K562 (cell line): ENCODE data around the gene RER1. TPM values are rescaled to one million over a fixed set of nuclear protein-coding genes. Genes with fewer than 3 reads are reported as not detected.

Source experiments
- ATAC-seq: fragments of 200-7000 bp; cut with Tn5 transposase; 3 replicates; pipeline ENCODE4 v1.9.1; 2020; ENCODE audit warnings: moderate library complexity
- BruUV-seq: library from RNA; stranded (reverse); fragments of 400-500 nt; replicated peaks from 2 replicates; lab custom pipeline; 2021; lab: Mats Ljungman, UMichigan
- CTCF ChIA-PET: fragments of 300-600 bp; formaldehyde crosslinking; extraction: SDS; loops from one replicate; lab custom pipeline; 2021; ENCODE audit warnings: low intra/inter-chr PET ratio; lab: Yijun Ruan, JAX
- POLR2A ChIA-PET: fragments of 300-600, 350-650 bp; sonication (Branson Sonifier 250); formaldehyde crosslinking; extraction: SDS; loops from one replicate; lab custom pipeline; 2021; ENCODE audit warnings: antibody characterized with exemption, inconsistent platforms; lab: Yijun Ruan, JAX
- DNase-seq, 4 experiments: peaks; one replicate each; pipeline versions ENCODE4 v3.0.0 to v3.0.0-alpha.2; 2011 to 2018; ENCODE audit warnings: low spot score in 3 of 4, mixed read lengths in 3 of 4; ENCODE audit errors: extremely low read depth in 1 of 4
- FAIRE-seq: peaks from 2 replicates; lab custom pipeline; 2011; peaks lifted over from hg19 to GRCh38; lab: Jason Lieb, UNC
- H2AFZ ChIP-seq: 2 replicates; pipeline ENCODE4 v1.6.0; 2011; ENCODE audit warnings: low read depth, low read length, control low read depth, inconsistent platforms
- H3K27ac ChIP-seq: fragments of 200-600 bp; 3 replicates; pipeline ENCODE4 v1.8.0; 2011; ENCODE audit warnings: low read depth, mild to moderate bottlenecking, control low read depth, inconsistent platforms, low read length, moderate library complexity, mixed read lengths; ENCODE audit errors: extremely low read depth
- H3K27me3 ChIP-seq, 2 experiments: fragments of 300-600 bp in 1 of 2; 2 replicates in 1 of 2; 3 replicates in 1 of 2; pipeline versions ENCODE4 v1.6.0 to v1.8.0; 2011; ENCODE audit warnings: inconsistent platforms in 2 of 2, low read length in 2 of 2, mild to moderate bottlenecking in 1 of 2, mixed read lengths in 1 of 2, moderate library complexity in 1 of 2; ENCODE audit not compliant: control insufficient read depth in 2 of 2, insufficient read depth in 2 of 2
- H3K36me3 ChIP-seq: fragments of 300-600 bp; 3 replicates; pipeline ENCODE4 v1.8.0; 2011; ENCODE audit warnings: mild to moderate bottlenecking, low read length, inconsistent platforms; ENCODE audit not compliant: control insufficient read depth, insufficient read depth
- H3K4me1 ChIP-seq, 2 experiments: fragments of 200-600 bp in 1 of 2; replicated peaks in 1 of 2; 2 replicates in 1 of 2; 3 replicates in 1 of 2; pipeline versions ENCODE4 v1.5.1 to v1.8.0; 2011; ENCODE audit warnings: inconsistent platforms in 2 of 2, low read length in 2 of 2, mild to moderate bottlenecking in 1 of 2, mixed read lengths in 1 of 2, moderate library complexity in 1 of 2; ENCODE audit not compliant: control insufficient read depth in 2 of 2, insufficient read depth in 2 of 2
- H3K4me2 ChIP-seq: 2 replicates; pipeline ENCODE4 v1.6.1; 2011; ENCODE audit warnings: low read length, control low read depth, inconsistent platforms, mixed read lengths; ENCODE audit not compliant: insufficient read depth
- H3K4me3 ChIP-seq: fragments of 200-600 bp; sonication (generic), shearing (Covaris generic); 2 replicates; pipeline ENCODE4 v1.5.1; 2016; ENCODE audit warnings: control low read depth, inconsistent platforms
- H3K79me2 ChIP-seq: fragments of 200-600 bp; 3 replicates; pipeline ENCODE4 v1.8.0; 2011; ENCODE audit warnings: low read length, inconsistent platforms; ENCODE audit not compliant: control insufficient read depth, insufficient read depth
- H3K9ac ChIP-seq, 2 experiments: 2 replicates each; pipeline versions ENCODE4 v1.6.0 to v1.6.1; 2011; ENCODE audit warnings: low read depth in 2 of 2, low read length in 2 of 2, control low read depth in 1 of 2, inconsistent platforms in 1 of 2, mild to moderate bottlenecking in 1 of 2, mixed read lengths in 1 of 2; ENCODE audit not compliant: insufficient read depth in 1 of 2
- H3K9me1 ChIP-seq: one replicate; pipeline ENCODE4 v1.6.0; 2011; ENCODE audit warnings: inconsistent platforms, mild to moderate bottlenecking, low read length, moderate library complexity; ENCODE audit not compliant: control insufficient read depth, insufficient read depth
- H3K9me3 ChIP-seq: replicated peaks from 2 replicates; pipeline ENCODE4 v1.5.1; 2011; ENCODE audit warnings: low read depth, low read length, inconsistent platforms; ENCODE audit not compliant: control insufficient read depth, insufficient read depth
- H4K20me1 ChIP-seq: replicated peaks from 2 replicates; pipeline ENCODE4 v1.6.1; 2011; ENCODE audit warnings: low read length, inconsistent platforms, mixed read lengths; ENCODE audit not compliant: control insufficient read depth, insufficient read depth
- ELF2 ChIP-seq: fragments of 250-450 bp; sonication (Bioruptor Pico); IDR thresholded peaks from 2 replicates; pipeline ENCODE4 v1.5.0; 2021; ENCODE audit warnings: mild to moderate bottlenecking
- POLR2G ChIP-seq: fragments of 200-400 bp; formaldehyde crosslinking; IDR thresholded peaks from 2 replicates; pipeline ENCODE4 v1.6.1; 2017; ENCODE audit warnings: low read depth, mild to moderate bottlenecking, antibody characterized with exemption, low read length, moderate library complexity
- TAF7 ChIP-seq: fragments of 450-650 bp; IDR thresholded peaks from 2 replicates; pipeline ENCODE4 v1.6.1; 2016; ENCODE audit warnings: missing genetic modification characterization, missing compliant biosample characterization
- WGBS: fragments of 100-300 bp; shearing (Covaris generic); methylation state at CpG from one replicate; pipeline ENCODE4 v1.1.6; 2016; ENCODE audit warnings: low coverage, mixed read lengths; ENCODE audit not compliant: insufficient coverage; ENCODE audit errors: missing lambda C conversion rate; 5-methylcytosine and 5-hydroxymethylcytosine counted together
- in situ Hi-C: fragments of 300-500 bp; cut with MboI; formaldehyde crosslinking; loops from 4 replicates; pipeline ENCODE4 v1.15.0; 2018; ENCODE audit warnings: inconsistent platforms, mixed read lengths
- intact Hi-C: fragments of 100-400 bp; cut with micrococcal nuclease; formaldehyde crosslinking; loops from 2 replicates; pipeline ENCODE4 v1.14.2; 2022
- polyA plus RNA-seq, 8 experiments: library from polyadenylated mRNA; depleted of rRNA in 4 of 8; stranded (reverse) in 5 of 8; unstranded in 3 of 8; fragments of >200 nt; fragmentation: Nextera tagmentation in 2 of 8; fragmentation: Illumina TruSeq in 1 of 8; extraction: Ambion mirVana in 2 of 8; extraction: Trizol in 1 of 8; gene quantifications; 2 replicates each; pipeline versions ENCODE4 v1.2.1 to v1.2.3, GENCODE V29; 2011 to 2014; ENCODE audit warnings: inconsistent platforms in 1 of 8, missing spikeins in 1 of 8
- total RNA-seq, 7 experiments: library from RNA; depleted of rRNA in 6 of 7; stranded (reverse); fragments of >200 nt in 6 of 7; fragmentation: Illumina TruSeq in 2 of 7; extraction: Trizol in 2 of 7; gene quantifications; 2 replicates each; pipeline versions ENCODE4 v1.2.1 to v1.2.3, GENCODE V29; 2011 to 2021; ENCODE audit warnings: low replicate concordance in 1 of 7
- TF ChIP-seq, protein P1 (sequence below), 3 experiments: IDR thresholded peaks in 2 of 3; conservative IDR thresholded peaks in 1 of 3; 2 replicates each; pipeline ENCODE4 v1.5.1; 2011 to 2012; ENCODE audit warnings: low read length in 3 of 3, mild to moderate bottlenecking in 3 of 3, control low read depth in 2 of 3, improper control_type of control experiment in 1 of 3, inconsistent platforms in 1 of 3, low read depth in 1 of 3, mixed read lengths in 1 of 3, moderate library complexity in 1 of 3; ENCODE audit not compliant: insufficient read depth in 2 of 3
- TF ChIP-seq, protein P2 (sequence below), 2 experiments: fragments of 450-650 bp in 1 of 2; sonication (generic) in 1 of 2; formaldehyde crosslinking in 1 of 2; IDR thresholded peaks in 1 of 2; conservative IDR thresholded peaks in 1 of 2; 2 replicates each; pipeline versions ENCODE4 v1.6.1 to v1.8.1; 2016 to 2023; ENCODE audit warnings: mild to moderate bottlenecking in 2 of 2, moderate library complexity in 2 of 2, inconsistent platforms in 1 of 2, missing genetic modification reagents in 1 of 2

The RER1 gene
- total and polyA plus RNA-seq, 9 of the 15 experiments (the other 6 are each of a cell fraction or from before 2014, with no cell fraction given) = 19.6 to 354 (median 183) TPM

DNA sequence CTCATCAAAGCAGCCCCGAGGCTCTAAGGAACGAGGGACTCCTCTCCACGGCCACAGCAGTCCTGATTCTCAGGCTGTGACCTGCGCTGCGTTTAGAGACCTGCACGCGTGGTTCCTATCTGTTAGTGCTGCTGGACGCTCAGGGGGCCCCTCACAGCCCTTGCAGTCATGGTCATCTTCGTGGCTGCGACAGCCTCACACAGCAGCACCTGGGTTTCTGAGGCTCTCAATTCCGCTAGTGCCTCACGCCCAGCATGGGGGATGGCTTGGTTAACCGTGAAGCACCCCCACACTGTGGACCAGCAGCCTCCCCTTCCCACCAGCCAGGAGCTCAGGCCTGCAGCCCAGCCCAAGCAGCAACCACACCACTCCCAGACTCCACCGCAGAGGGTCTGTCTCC is 8.1 kb upstream of the RER1 start:
- H3K4me3 ChIP-seq = no peak overlapping the region
- TF ChIP-seq POLR2G = peak; percentile 48; the same call in 1 of the 2 replicates
- no peak for TF ChIP-seq ELF2 (CRISPR knock-in tag)
- TF ChIP-seq, all 486 proteins: peak for 1
- CTCF ChIA-PET = interaction anchor here (1.7 kb wide), 1 partner anchor 209 kb away, joined by 7 read pairs; no protein-coding TSS in a partner anchor
- in situ Hi-C loops = no loop called here
- Histone ChIP-seq H3K9ac (peak overlapping the region in 1 of 2 experiments; percentile 63; a peak in 1 of 4 replicates), H4K20me1 (peaks cover 20% of the 10 kb centered on the region), H3K9me1 (no peaks in the 10 kb centered on the region), H3K4me1 (peaks cover 0 to 41% of the 10 kb centered on the region in 2 experiments; a peak in 2 of 5 replicates), H3K79me2 (no peaks in the 10 kb centered on the region), H3K9me3 (no peaks in the 10 kb centered on the region), H3K27me3 (peaks cover 5 to 31% of the 10 kb centered on the region in 2 experiments; a peak in 4 of 5 replicates), H3K27ac (no peak overlapping the region), H2AFZ (no peak overlapping the region), H3K36me3 (peaks cover 4% of the 10 kb centered on the region; the same call in 1 of the 3 replicates), H3K4me2 (no peak overlapping the region)
- 13% methylated on average over 14 of the region's 14 CpGs for WGBS
- BruUV-seq = no TSS peak
- POLR2A ChIA-PET = interaction anchor here (0.6 to 1.4 kb wide), 3 partner anchors 189 to 367 kb away, joined by 3 to 4 read pairs (median 3); partner anchors contain the start of gene FAAP20
- DNase-seq (no peak), FAIRE-seq (peak; percentile 49), ATAC-seq (no peak)
- intact Hi-C loops = no loop called here

DNA sequence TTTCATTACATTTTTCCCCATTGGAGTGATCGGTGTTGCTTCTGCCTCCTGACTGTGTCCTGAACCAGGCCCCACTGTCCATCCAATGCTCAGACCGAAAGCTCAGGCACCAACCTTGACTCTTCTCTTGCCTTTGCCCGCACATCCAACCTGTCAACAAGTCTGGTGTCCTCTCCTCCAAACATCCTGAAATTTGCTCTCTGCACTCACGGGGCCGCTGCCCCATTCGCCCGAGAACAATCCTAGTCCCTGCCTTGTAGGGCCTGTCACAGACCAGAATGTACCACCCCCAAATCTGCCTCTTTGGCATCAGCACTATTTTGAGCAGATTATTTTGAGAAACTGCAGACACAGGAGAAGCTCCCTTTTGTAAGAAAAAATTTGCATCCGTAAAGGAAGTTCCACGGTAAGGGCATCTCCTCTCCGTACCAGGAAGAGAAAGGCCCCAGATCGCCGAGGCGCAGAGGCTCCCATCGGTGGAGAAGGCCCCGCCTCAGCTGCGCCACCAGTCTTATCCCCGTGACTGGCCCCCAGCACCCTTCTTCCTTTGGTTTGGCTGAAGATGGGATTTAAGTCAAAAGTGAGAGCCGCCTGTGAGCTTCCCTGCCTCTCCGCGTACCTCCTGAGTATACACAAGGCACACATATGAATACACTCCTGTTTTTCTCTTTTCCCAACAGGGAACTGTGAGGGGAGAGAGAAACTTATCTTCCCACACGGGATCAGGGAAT is 7.3 kb upstream of the RER1 start:
- in situ Hi-C loops (no loop called here), intact Hi-C loops (no loop called here)
- Histone ChIP-seq H3K36me3 (peaks cover 4% of the 10 kb centered on the region; the same call in 1 of the 3 replicates), H4K20me1 (peaks cover 15% of the 10 kb centered on the region), H3K4me3 (no peak overlapping the region), H3K9me3 (no peaks in the 10 kb centered on the region), H3K9ac (peak overlapping the region in 1 of 2 experiments; percentile 21; a peak in 1 of 4 replicates), H2AFZ (no peak overlapping the region), H3K4me2 (no peak overlapping the region), H3K9me1 (no peaks in the 10 kb centered on the region), H3K27ac (no peak overlapping the region), H3K4me1 (peaks cover 0 to 39% of the 10 kb centered on the region in 2 experiments; a peak in 2 of 5 replicates), H3K27me3 (peaks cover 0 to 24% of the 10 kb centered on the region in 2 experiments; a peak in 3 of 5 replicates), H3K79me2 (no peaks in the 10 kb centered on the region)
- DNase-seq (no peak), FAIRE-seq (no peak), ATAC-seq (no peak)
- ChIA-PET POLR2A (interaction anchor here (1.4 kb wide), 1 partner anchor 189 kb away, joined by 4 read pairs; the partner anchor contains the start of gene FAAP20), CTCF (no interaction called here)
- 57% methylated on average over 21 of the region's 21 CpGs for WGBS
- no peak for TF ChIP-seq TAF7 (tag)
- TF ChIP-seq, protein P1, sequence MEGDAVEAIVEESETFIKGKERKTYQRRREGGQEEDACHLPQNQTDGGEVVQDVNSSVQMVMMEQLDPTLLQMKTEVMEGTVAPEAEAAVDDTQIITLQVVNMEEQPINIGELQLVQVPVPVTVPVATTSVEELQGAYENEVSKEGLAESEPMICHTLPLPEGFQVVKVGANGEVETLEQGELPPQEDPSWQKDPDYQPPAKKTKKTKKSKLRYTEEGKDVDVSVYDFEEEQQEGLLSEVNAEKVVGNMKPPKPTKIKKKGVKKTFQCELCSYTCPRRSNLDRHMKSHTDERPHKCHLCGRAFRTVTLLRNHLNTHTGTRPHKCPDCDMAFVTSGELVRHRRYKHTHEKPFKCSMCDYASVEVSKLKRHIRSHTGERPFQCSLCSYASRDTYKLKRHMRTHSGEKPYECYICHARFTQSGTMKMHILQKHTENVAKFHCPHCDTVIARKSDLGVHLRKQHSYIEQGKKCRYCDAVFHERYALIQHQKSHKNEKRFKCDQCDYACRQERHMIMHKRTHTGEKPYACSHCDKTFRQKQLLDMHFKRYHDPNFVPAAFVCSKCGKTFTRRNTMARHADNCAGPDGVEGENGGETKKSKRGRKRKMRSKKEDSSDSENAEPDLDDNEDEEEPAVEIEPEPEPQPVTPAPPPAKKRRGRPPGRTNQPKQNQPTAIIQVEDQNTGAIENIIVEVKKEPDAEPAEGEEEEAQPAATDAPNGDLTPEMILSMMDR (IDR thresholded peaks at IDR 0.05 in 2 of 3, conservative IDR thresholded peaks at IDR 0.05 in 1 of 3; ENCODE audit: insufficient read depth in 2 of 3, low read depth in 1 of 3, low read length in 3 of 3) = no peak
- TF ChIP-seq, protein P2, sequence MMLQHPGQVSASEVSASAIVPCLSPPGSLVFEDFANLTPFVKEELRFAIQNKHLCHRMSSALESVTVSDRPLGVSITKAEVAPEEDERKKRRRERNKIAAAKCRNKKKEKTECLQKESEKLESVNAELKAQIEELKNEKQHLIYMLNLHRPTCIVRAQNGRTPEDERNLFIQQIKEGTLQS (IDR thresholded peaks at IDR 0.05) = no peak
- TF ChIP-seq, protein P2 (CRISPR knock-in tag; conservative IDR thresholded peaks at IDR 0.05) = no peak
- BruUV-seq = no TSS peak
